ENCODE data around the gene C11orf21.

- TF ChIP-seq CTCF (IDR thresholded peaks at IDR 0.05; ENCODE audit: poor library complexity) = no peak
- TF ChIP-seq EZH2 (IDR thresholded peaks at IDR 0.05; ENCODE audit: borderline replicate concordance) = no peak
Measured at GRCh38 chr11:2276280-2277007, 25.3 kb downstream of the C11orf21 start.

Data from hepatocyte (in vitro differentiated cells).